GM10266 (cell line): ENCODE measurements around the gene NEMP1.
"Not testable (repeated sequence)": the region's sequence is repeated elsewhere in the genome, so short reads cannot be mapped to it uniquely, and the experiment has no call there.

Source experiments
- DNase-seq: peaks from one replicate; pipeline ENCODE4 v3.0.0; 2012; ENCODE audit errors: extremely low spot score
- CTCF ChIP-seq: IDR thresholded peaks from 2 replicates; pipeline ENCODE4 v1.5.1; 2012; ENCODE audit warnings: mild to moderate bottlenecking, low read depth; ENCODE audit not compliant: control insufficient read depth, insufficient read depth; ENCODE audit errors: missing control alignments

The NEMP1 gene

GRCh38 chr12:57123813-57124212 is 45.2 kb upstream of the NEMP1 start:
- TF ChIP-seq CTCF, result peak; percentile 2
- DNase-seq, result no peak

GRCh38 chr12:57120718-57121117 is 42.1 kb upstream of the NEMP1 start:
- DNase-seq, result not testable (repeated sequence)

GRCh38 chr12:57119294-57120085 is 40.9 kb upstream of the NEMP1 start:
- no peak for DNase-seq

GRCh38 chr12:57118711-57119271 is 40.2 kb upstream of the NEMP1 start:
- TF ChIP-seq CTCF, result no peak

More at GRCh38 chr12:57119294-57120085, 40.9 kb upstream of the NEMP1 start:
- no peak for TF ChIP-seq CTCF

GRCh38 chr12:57116580-57117281 is 38.1 kb upstream of the NEMP1 start:
- TF ChIP-seq CTCF, result no peak
- no peak for DNase-seq

More at GRCh38 chr12:57118711-57119271, 40.2 kb upstream of the NEMP1 start:
- no peak for DNase-seq

GRCh38 chr12:57112492-57113294 is 34.1 kb upstream of the NEMP1 start:
- peak; percentile 84 for TF ChIP-seq CTCF
- no peak for DNase-seq

GRCh38 chr12:57111031-57111734 is 32.6 kb upstream of the NEMP1 start, which contains the start of gene STAT6:
TSS of gene STAT6 (minus strand) at chr12:57111362. CDS start at chr12:57108278, 3,084 bp downstream.
- no peak for TF ChIP-seq CTCF
- peak; percentile 70 for DNase-seq
